ENCODE results near the gene SLC3A2.
A peak's percentile ranks its signal among the peaks of the same experiment; 100 is the strongest.
"Not testable (repeated sequence)": the region's sequence is repeated elsewhere in the genome, so short reads cannot be mapped to it uniquely, and the experiment has no call there.

SLC3A2 gene

GRCh38 chr11:62880803-62881578 lies at the start of gene SLC3A2:
SLC3A2 (plus strand) TSS chr11:62880896; CDS start chr11:62881024, 128 bp downstream.
- peak; percentile 81 for DNase-seq (ENCODE audit: low spot score)

- DNase-seq (ENCODE audit: low spot score), result no peak
Observed at GRCh38 chr11:62830904-62831519, 49.7 kb upstream of the SLC3A2 start.

- peak; percentile 99 for DNase-seq (ENCODE audit: low spot score)
Observed at GRCh38 chr11:62831520-62832335, 49.0 kb upstream of the SLC3A2 start, which contains the start of gene STX5. STX5 (minus strand) TSS chr11:62832051; CDS start chr11:62831243, 808 bp downstream.

GRCh38 chr11:62832336-62833234 lies 48.1 kb upstream of the SLC3A2 start, which contains the start of gene TEX54:
TEX54 (minus strand) TSS chr11:62832841.
- no peak for DNase-seq (ENCODE audit: low spot score)

- no peak for DNase-seq (ENCODE audit: low spot score)
Observed at GRCh38 chr11:62835336-62835735, 45.4 kb upstream of the SLC3A2 start.

- DNase-seq (ENCODE audit: low spot score), result peak; percentile 93
Observed at GRCh38 chr11:62839050-62839945, 41.4 kb upstream of the SLC3A2 start, which contains the start of gene WDR74. WDR74 (minus strand) TSS chr11:62839590; CDS start chr11:62839570, 20 bp downstream.

- DNase-seq (ENCODE audit: low spot score), result peak; percentile 69
Observed at GRCh38 chr11:62840721-62841360, 39.9 kb upstream of the SLC3A2 start.

- DNase-seq (ENCODE audit: low spot score), result peak; percentile 93
Observed at GRCh38 chr11:62841361-62842170, 39.1 kb upstream of the SLC3A2 start.

GRCh38 chr11:62842171-62842741 lies 38.4 kb upstream of the SLC3A2 start:
- peak; percentile 19 for DNase-seq (ENCODE audit: low spot score)

- DNase-seq (ENCODE audit: low spot score), result not testable (repeated sequence)
Observed at GRCh38 chr11:62842891-62843290, 37.8 kb upstream of the SLC3A2 start.

- DNase-seq (ENCODE audit: low spot score), result no peak
Observed at GRCh38 chr11:62843466-62843865, 37.2 kb upstream of the SLC3A2 start.

GRCh38 chr11:62844154-62844553 lies 36.5 kb upstream of the SLC3A2 start:
- no peak for DNase-seq (ENCODE audit: low spot score)

GRCh38 chr11:62846177-62846576 lies 34.5 kb upstream of the SLC3A2 start:
- no peak for DNase-seq (ENCODE audit: low spot score)

GRCh38 chr11:62847767-62848314 lies 32.9 kb upstream of the SLC3A2 start:
- no peak for DNase-seq (ENCODE audit: low spot score)

GRCh38 chr11:62850911-62851806 lies 29.5 kb upstream of the SLC3A2 start:
- no peak for DNase-seq (ENCODE audit: low spot score)

GRCh38 chr11:62851807-62852522 lies 28.7 kb upstream of the SLC3A2 start:
- DNase-seq (ENCODE audit: low spot score), result no peak
